Measurements from ENCODE around the gene SLC2A5. TPM values are rescaled to one million over a fixed set of nuclear protein-coding genes. Genes with fewer than 3 reads are reported as not detected.

The SLC2A5 gene
- polyA plus RNA-seq, 3 donors = 0.75 to 1.3 (median 0.81) TPM

DNA sequence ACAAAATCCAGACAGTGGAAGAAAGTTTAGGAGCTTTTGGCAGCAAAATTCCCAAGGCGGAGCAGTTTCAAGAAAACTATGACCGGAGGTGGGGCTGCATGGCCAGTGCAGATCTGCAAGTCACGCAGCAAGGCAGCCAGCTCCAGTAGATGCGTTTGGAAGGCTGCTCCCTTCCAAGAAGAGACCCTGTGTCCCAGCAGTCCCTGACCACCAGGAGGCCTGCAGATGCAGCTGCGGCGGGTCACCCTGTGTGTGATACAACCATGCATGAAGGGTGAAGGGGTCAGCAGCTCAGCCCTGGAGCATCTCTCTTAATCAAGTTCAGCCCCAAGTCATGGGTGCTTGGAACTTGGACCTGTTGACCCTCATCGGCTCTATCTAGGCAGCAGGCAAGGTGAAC is 30.1 kb upstream of the SLC2A5 start:
- Mint-ChIP-seq H3K4me3 (no peak overlapping the region), H3K4me1 (peaks cover 13% of the 10 kb centered on the region), H3K27me3 (ENCODE audit: low read depth in 3 of 3) (peaks cover 0 to 3% (median 0%) of the 10 kb centered on the region in 3 donors), H3K36me3 (peaks cover 9 to 29% of the 10 kb centered on the region in 2 donors), H3K27ac (no peak overlapping the region), H3K9me3 (peaks cover 7 to 13% (median 8%) of the 10 kb centered on the region in 7 donors)
- no peaks in the 10 kb centered on the region for H4K20me1 ChIP-seq (ENCODE audit: insufficient read depth, low read length)
- H3K9me3 ChIP-seq (replicated peaks in 1 of 2; ENCODE audit: control insufficient read depth in 1 of 2, insufficient read depth in 1 of 2, low read length in 2 of 2) = peaks cover 0 to 6% of the 10 kb centered on the region in 2 donors
- no peak overlapping the region for H3K4me2 ChIP-seq (replicated peaks; ENCODE audit: extremely low read depth, low read length, poor library complexity, severe bottlenecking)
- H3K4me3 ChIP-seq (replicated peaks in 1 of 3; ENCODE audit: low read depth in 2 of 3, low read length in 3 of 3) = no peak overlapping the region
- H2AFZ ChIP-seq (ENCODE audit: insufficient read depth, low read depth, low read length, poor library complexity, severe bottlenecking) = no peak overlapping the region
- peaks cover 0 to under 1% of the 10 kb centered on the region in 2 donors for H3K4me1 ChIP-seq (ENCODE audit: control insufficient read depth in 1 of 2, insufficient read depth in 2 of 2, low read length in 2 of 2)
- intact Hi-C loops (cut with micrococcal nuclease) = loop anchor here in 1 of 2 donors (5.0 kb wide), 1 partner anchor 37 kb away; no protein-coding TSS in a partner anchor
- no peak overlapping the region for H3K27ac ChIP-seq (ENCODE audit: low read depth in 1 of 2, low read length in 2 of 2)
- no peak overlapping the region for H3K9ac ChIP-seq (ENCODE audit: insufficient read depth, low read length, poor library complexity, severe bottlenecking)
- TF ChIP-seq, protein P1, sequence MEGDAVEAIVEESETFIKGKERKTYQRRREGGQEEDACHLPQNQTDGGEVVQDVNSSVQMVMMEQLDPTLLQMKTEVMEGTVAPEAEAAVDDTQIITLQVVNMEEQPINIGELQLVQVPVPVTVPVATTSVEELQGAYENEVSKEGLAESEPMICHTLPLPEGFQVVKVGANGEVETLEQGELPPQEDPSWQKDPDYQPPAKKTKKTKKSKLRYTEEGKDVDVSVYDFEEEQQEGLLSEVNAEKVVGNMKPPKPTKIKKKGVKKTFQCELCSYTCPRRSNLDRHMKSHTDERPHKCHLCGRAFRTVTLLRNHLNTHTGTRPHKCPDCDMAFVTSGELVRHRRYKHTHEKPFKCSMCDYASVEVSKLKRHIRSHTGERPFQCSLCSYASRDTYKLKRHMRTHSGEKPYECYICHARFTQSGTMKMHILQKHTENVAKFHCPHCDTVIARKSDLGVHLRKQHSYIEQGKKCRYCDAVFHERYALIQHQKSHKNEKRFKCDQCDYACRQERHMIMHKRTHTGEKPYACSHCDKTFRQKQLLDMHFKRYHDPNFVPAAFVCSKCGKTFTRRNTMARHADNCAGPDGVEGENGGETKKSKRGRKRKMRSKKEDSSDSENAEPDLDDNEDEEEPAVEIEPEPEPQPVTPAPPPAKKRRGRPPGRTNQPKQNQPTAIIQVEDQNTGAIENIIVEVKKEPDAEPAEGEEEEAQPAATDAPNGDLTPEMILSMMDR (IDR thresholded peaks at IDR 0.05) = no peak
- no peak for DNase-seq
- H3K79me2 ChIP-seq (ENCODE audit: insufficient read depth, low read length) = no peaks in the 10 kb centered on the region
- H3K36me3 ChIP-seq (replicated peaks in 1 of 2; ENCODE audit: control insufficient read depth in 1 of 2, insufficient read depth in 2 of 2, low read length in 2 of 2) = peaks cover 0 to 4% of the 10 kb centered on the region in 2 donors
- H3K27me3 ChIP-seq (ENCODE audit: control insufficient read depth in 2 of 2, insufficient read depth in 2 of 2, low read length in 2 of 2) = no peaks in the 10 kb centered on the region
- 86% methylated on average over 7 of the region's 7 CpGs for WGBS (ENCODE audit: insufficient coverage)

DNA sequence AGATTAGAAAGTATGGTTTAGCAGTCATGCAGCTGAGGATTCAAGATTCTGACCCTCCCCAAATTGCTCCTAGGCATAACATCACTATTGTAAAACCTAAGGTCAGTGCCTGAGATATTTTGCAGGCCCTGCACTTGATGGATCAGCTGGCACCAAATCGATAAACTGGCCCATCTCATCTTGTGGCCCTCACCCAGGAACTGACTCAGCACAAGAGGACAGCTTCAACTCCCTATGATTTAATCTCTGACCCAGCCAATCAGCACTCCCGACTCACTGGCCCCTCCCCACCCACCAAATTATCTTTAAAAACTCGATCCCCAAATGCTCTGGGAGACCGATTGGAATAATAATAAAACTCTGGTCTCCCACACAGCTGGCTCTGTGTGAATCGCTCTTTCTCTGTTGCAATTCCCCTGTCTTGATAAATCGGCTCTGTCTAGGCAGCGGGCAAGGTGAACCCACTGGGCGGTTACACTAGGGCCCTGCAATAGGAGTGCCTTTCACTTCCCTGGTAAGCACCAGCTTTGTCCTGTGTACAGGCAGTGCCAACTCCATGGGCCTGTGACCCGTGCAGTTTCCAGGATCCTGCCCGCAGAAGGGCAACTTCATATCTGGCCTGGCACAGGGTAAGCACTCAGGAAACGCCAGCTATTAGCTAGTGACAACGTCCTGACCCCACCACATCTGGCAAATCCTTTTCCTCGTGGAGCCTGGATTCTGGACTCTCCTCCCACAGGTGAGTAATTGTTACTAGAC is 28.7 kb upstream of the SLC2A5 start:
- Mint-ChIP-seq H3K4me3 (no peak overlapping the region), H3K27me3 (ENCODE audit: low read depth in 3 of 3) (peaks cover 0 to 3% (median 0%) of the 10 kb centered on the region in 3 donors), H3K36me3 (peaks cover 4 to 16% of the 10 kb centered on the region in 2 donors), H3K27ac (no peak overlapping the region), H3K9me3 (peaks cover 7 to 13% (median 8%) of the 10 kb centered on the region in 7 donors), H3K4me1 (peaks cover 14% of the 10 kb centered on the region)
- Histone ChIP-seq H3K9me3 (replicated peaks in 1 of 2; ENCODE audit: control insufficient read depth in 1 of 2, insufficient read depth in 1 of 2, low read length in 2 of 2) (peaks cover 0 to 6% of the 10 kb centered on the region in 2 donors), H3K36me3 (replicated peaks in 1 of 2; ENCODE audit: control insufficient read depth in 1 of 2, insufficient read depth in 2 of 2, low read length in 2 of 2) (no peaks in the 10 kb centered on the region), H3K27me3 (ENCODE audit: control insufficient read depth in 2 of 2, insufficient read depth in 2 of 2, low read length in 2 of 2) (no peaks in the 10 kb centered on the region), H3K79me2 (ENCODE audit: insufficient read depth, low read length) (no peaks in the 10 kb centered on the region), H3K9ac (ENCODE audit: insufficient read depth, low read length, poor library complexity, severe bottlenecking) (no peak overlapping the region), H4K20me1 (ENCODE audit: insufficient read depth, low read length) (no peaks in the 10 kb centered on the region), H2AFZ (ENCODE audit: insufficient read depth, low read depth, low read length, poor library complexity, severe bottlenecking) (no peak overlapping the region), H3K4me3 (replicated peaks in 1 of 3; ENCODE audit: low read depth in 2 of 3, low read length in 3 of 3) (no peak overlapping the region), H3K4me1 (ENCODE audit: control insufficient read depth in 1 of 2, insufficient read depth in 2 of 2, low read length in 2 of 2) (peaks cover 14% of the 10 kb centered on the region in 2 donors), H3K27ac (ENCODE audit: low read depth in 1 of 2, low read length in 2 of 2) (no peak overlapping the region), H3K4me2 (replicated peaks; ENCODE audit: extremely low read depth, low read length, poor library complexity, severe bottlenecking) (no peak overlapping the region)
- DNase-seq = no peak
- intact Hi-C loops (cut with micrococcal nuclease) = loop anchor here in 1 of 2 donors (5.0 kb wide), 1 partner anchor 36 kb away; no protein-coding TSS in a partner anchor
- TF ChIP-seq, protein P1 (IDR thresholded peaks at IDR 0.05) = no peak
- WGBS (ENCODE audit: insufficient coverage) = 85% methylated on average over 12 of the region's 13 CpGs
